NCI-H226 (cell line): ENCODE measurements around the gene ATP11B.

Experiments used
- DNase-seq: peaks from one replicate; pipeline ENCODE4 v3.0.0-alpha.2; 2015

The ATP11B gene

GRCh38 chr3:182959474-182960350, 166.4 kb downstream of the ATP11B start:
- DNase-seq, result no peak

DNA sequence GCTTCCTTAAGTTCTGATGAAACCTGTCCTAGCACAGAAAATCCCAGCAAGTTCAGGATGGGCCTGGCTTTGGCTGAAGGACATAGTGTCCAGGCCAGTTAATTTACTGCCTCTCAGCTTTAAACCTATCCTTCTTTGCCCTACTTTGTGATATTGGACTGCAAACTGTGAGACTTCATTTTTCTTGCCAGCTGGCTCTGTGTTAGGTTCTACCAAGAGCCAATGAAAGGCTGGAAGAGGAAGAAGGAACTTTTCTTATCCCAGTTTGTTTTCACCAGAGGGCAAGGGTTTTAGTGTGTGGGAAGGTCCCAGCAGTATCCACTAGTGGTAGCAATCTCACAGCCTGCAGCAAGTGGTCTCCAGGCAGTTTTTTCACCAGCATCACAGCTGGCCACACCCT, 168.9 kb downstream of the ATP11B start:
- DNase-seq, result no peak

DNA sequence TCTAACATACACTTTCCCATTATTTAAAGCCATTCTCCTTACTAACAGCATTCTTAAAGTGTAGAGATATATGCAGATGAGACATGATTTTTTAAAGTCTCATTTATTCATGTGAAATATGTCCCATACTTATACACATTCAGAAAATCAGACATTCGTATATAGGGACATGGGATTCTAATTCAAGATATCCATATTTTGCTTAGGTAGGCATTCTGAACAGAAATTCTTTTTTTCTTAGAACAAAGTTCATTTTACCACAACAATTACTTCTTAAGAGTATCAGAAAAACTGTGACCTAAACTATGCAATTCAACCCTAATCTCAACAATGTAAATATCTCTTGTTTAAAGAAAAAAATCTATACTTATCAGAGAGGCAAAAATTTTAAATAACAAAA, 170.9 kb downstream of the ATP11B start:
- DNase-seq, result no peak

DNA sequence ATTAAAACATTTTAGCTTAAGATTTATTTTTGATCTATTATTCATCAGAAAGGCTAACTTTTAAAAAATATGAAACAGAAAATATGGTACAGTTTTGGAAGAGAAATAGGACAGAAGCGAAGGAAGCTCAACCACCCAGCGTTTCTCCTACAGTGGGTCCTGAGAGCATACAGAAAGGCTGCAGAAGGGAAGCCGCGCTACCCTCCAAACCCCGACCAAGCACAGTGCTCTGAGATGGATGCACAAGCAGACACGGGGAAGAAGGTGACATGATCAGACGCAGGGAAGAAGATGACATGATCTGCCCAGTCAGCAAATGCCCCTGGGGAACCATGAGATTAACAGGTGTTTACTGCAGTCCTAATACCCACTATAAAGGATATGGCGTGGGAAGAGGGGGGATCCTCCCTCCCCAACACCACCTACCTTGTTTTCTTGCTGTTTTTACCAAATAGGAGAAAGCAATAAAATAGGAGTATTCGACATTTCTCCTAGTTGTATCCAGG, 172.6 kb downstream of the ATP11B start:
- DNase-seq, result no peak

GRCh38 chr3:182967218-182968204, 174.2 kb downstream of the ATP11B start:
- no peak for DNase-seq

GRCh38 chr3:182969277-182969676, 176.0 kb downstream of the ATP11B start:
- DNase-seq, result peak; percentile 50

DNA sequence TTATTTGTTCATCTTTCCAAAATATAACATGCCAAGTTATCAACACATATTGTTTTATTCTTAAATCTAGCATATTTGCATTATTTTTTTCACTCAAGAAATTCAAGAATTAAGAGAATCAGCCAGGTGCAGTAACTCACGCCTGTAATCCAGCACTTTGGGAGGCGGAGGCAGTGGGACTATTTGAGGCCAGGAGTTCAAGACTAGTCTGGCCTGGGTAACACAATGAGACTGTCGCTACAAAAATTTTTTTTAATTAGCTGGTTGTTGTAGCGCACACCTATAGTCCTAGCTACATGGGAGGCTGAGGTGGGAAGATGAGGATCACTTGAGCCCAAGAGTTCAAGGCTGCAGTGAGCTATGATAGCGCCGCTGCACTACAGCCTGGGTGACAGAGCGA, 176.5 kb downstream of the ATP11B start:
- no peak for DNase-seq

DNA sequence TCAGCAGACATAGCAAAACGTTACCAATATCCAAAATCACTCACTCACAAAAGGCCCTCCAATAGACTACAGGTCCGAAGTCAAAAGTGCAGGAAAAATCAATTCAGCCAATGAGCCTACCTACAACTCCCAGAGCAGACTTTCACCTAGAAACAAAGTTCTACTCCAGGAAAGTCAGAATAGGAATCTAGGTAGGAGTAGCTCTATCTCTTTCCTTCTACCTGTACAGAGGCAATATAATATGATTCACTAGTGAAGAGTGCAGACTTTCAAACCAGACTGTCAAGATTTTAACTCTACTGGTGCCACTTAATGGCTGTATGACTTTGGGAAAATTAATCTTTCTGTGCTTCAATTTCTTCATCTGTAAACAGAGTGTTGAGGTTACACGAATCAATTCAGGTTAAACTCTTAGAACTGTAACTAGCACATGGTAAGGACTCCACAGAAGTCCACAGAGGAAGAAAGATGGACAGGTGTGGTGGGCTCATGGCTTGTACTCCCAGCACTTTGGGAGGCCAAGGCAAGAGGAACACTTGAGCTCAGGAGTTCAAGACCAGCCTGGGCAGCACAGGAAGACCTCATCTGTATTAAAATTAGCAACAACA, 177.6 kb downstream of the ATP11B start:
- no peak for DNase-seq
